Activated naive CD4-positive, alpha-beta T cell treated with anti-CD3 and anti-CD28 coated beads, Interleukin-2, amount 50 U/mL, for 16 hours (primary cell): ENCODE results near the gene OSBPL2.

Source experiments
- DNase-seq: peaks from one replicate; pipeline ENCODE4 v3.0.0-alpha.2; 2020

Gene OSBPL2

DNA sequence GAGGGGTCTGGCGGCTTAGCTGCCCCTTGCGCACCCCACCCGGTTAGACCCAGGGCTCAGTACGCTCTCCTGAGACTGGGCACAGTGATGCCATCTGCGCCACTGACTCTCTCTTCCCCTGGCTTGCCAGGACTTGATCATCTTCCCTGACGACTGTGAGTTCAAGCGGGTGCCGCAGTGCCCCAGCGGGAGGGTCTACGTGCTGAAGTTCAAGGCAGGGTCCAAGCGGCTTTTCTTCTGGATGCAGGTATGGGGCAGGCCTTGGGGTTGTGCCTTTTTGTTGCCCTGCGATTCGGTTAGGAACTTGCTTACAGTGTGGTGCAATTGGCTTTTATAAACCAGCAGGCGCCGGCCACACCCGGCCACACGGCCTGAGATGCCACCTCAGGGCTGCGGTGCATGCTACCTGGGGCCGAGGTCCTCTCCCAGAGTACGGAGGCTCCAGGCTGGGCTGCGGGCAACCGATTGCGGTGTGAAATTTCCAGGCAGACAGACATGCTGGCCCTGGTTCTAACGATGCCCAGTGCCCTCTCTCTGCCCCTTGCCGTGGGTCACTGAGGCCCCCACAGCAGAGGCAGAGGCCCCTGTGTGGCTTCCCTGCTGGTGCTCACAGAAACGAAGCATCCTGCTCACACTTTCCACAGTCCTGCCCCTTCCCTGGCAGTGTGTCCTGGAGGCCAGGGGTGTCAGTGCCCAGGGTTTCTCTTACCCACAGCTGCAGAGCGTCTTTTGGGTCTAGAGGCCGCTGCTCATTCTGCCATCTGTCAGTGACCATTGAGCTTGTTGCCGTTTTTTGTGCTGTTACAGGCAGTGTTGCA lies 66.2 kb downstream of the OSBPL2 start:
- no peak for DNase-seq

DNA sequence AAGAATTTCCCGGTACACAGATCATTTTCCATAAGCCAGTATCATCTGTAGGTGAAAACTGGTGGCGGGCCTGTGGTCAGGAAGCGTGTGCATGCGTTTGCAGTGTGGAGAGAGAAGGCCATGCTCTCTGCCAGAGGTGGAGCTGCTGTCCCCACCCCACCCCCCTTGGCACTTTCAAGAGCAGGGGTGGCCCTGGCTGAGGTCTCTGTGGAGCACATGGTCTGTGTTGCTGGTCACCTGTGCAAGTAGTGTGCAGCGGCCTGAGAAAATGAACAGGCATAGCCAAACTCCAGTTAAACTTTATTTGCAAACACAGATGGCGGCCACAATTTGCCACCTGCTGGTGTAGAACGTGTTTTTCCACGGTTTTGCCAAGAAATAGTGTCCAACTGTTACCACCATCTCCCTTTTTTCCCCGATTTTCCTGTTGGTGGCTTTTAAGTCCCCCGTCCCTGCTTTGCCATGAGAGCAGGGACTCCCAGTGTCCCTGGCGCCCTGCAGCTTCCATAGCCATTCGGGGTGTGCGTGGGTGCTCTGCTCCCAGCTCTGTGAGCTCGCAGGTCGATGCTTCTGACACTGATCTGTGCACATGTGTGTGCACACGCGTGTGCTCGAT lies 66.9 kb downstream of the OSBPL2 start:
- no peak for DNase-seq

DNA sequence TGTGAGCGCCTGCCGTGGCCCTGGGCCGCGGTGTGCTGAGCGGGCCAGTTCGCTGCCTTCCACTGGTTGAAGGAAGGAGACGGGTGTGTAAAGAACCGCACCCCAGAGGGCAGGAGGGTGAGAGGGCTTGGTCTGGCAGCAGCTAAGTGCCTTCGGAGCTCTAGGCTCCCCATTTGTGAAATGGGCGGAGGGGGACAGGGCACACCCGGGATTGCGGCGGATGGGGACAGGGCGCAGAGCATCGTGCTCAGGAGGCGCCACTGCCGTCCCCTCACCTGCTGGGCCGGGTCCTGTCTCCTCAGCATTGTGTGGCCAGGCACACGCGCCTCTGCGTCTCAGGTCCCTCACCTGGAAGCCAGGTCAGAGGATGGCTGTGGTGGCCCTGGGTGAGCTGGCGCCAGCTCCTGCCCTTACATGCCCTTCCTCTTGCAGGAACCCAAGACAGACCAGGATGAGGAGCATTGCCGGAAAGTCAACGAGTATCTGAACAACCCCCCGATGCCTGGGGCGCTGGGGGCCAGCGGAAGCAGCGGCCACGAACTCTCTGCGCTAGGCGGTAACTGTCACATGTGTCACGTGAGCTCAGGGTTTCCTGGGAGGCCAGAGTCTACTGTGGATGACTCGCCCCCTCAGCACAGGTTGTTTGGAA lies 67.6 kb downstream of the OSBPL2 start:
- DNase-seq = no peak

DNA sequence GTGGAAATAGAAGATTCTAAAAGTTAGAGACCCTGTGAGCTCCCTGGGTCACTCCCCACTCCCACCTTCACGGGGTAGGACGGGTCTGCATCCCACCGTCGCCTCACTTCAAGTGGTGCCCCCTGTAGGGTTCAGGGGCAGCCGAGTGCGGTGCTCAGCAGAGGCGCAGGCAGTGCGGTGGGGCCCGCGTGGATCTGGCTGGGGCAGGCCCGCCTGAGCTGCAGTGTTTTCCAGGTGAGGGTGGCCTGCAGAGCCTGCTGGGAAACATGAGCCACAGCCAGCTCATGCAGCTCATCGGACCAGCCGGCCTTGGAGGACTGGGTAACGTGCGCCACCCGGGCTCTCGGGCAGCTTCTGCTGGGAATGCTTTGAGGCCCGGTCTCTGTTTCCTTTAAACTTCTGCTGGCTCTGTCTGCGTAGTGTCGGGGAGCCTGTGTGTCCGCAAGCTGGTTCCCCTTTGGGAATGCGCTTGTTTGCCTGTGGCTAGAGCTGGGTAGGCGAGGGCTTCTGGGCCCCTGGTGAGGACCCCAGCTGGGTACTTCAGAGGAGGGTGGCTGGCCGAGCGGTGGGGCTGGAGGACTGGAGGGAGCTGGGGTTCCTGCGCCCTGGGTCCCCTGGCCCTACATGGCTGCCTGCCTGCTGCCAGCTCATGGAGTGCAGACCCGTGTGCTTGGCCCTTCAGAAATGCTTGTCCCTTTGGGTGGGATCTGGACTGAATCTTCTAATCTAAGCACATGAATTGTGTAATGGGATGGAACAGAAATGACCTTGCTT lies 68.3 kb downstream of the OSBPL2 start:
- DNase-seq = no peak

DNA sequence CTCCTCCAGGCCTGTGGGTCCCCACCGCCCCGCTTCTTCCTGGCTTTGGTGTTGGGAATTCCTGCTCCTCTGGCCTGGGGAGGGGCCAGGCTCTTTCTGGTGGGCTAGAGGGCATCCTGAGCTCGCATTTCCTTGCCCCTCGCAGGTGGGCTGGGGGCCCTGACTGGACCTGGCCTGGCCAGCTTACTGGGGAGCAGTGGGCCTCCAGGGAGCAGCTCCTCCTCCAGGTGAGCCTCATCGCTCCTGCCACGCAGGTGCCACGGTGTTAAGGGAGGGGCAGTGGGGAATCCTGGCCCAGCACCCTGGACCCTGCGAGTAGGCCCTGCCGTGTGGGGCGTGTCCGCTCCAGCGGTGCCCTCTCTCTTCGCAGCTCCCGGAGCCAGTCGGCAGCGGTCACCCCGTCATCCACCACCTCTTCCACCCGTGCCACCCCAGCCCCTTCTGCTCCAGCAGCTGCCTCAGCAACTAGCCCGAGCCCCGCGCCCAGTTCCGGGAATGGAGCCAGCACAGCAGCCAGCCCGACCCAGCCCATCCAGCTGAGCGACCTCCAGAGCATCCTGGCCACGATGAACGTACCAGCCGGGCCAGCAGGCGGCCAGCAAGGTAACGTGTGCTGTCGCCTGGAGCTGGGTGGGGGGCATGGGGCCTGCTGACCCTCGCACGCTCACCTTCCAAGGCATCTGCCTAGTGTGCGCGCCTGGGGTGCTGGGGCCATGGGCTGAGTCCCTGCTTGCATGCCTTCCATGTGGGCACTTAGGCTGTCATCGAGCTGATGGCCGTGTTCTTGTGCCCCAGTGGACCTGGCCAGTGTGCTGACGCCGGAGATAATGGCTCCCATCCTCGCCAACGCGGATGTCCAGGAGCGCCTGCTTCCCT lies 69.1 kb downstream of the OSBPL2 start:
- DNase-seq = no peak

DNA sequence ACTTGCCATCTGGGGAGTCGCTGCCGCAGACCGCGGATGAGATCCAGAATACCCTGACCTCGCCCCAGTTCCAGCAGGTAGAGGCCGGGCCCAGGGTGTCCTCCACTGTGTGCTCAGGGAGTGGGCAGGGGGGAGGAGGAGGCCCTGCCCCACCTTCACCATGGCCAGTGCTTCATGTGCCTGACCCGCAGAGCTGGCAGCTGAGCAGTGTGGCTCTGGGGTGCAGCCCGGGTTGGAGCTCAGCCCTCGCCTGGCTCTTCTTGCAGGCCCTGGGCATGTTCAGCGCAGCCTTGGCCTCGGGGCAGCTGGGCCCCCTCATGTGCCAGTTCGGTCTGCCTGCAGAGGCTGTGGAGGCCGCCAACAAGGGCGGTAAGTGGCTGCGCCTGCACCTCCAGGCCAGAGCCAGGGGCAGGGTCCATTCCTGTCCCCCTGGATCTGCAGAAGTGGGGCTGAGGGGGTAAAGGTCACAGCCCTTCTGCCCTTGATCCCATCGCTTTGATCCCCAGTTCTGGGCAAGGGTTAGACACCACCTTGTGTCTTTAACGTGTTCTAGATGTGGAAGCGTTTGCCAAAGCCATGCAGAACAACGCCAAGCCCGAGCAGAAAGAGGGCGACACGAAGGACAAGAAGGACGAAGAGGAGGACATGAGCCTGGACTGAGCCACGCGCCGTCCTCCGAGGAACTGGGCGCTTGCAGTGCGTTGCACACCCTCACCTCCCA lies 69.9 kb downstream of the OSBPL2 start:
- DNase-seq = no peak

DNA sequence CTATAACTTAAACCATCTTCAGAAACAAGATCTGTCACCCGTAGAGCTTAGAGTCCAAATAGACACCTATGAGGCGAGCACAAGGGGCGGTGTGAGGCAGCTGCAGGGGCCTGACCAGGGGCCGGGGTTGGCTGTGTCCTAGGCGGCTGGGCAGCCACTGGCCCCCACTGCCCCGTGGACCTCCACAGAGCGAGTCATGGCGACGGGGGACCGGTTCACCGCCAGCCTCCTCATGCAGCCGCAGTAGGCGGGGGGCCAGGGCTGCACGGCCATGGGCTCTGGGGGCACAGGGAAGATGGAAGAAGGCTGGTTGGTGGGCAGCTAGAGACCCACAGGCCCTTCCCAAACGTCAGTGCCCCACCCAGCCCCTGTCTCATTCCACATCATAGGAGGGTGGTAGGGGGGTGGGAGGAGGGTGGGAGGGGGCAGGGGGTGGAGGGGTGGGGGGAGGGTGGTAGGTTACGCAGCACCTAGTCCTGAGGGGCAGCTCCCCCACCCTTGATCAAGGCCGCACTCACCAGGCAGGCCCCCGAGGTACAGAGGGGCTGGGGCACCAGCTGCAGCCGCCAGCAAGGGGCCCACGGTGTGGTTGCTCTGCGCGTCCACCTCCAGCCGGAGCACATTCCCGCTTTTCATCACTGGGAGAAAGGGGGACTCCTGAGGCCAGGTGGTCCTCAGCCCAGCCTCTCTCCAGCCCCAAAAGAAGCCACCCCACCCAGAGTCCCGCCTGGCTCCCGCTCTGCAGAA lies 71.0 kb downstream of the OSBPL2 start:
- DNase-seq = no peak

DNA sequence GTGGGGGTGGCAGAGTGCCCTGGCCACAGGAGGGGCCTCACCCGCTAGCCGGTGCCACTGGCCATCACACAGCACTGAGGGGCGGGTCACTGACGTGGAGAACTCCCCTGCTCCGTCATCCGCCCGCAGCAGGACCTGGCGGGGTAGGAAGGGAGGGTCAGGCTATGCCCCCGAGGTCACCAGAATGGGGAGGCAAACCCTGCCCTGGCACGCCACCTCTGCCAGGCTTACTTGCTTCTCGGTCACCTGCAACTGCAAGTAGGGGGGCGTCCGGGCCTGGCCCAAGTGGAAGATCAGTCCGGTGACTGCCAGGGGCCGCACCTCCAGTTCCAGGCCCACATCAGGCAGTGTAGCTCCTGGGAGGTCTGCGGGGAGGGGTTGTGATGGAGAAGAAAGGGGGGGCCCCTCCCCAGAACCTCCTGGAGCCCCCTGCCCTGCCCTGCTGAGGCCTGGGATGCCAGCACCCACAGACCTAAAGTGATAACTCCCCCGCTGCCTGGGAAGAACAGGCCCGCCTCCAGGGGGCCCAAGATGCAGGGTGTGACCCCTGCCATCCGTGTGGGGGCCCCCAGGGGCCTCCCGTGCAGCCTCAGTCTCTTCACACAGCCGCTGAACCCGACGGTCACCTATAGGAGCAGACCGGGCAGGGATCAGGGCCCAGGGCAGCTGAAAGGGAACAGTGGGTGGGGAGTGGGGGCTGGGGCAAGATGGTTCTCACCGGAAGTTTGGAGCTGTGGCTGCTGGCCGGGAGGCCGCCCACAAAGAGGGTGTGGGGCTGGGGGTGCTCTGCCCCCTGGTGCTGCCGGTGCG lies 71.8 kb downstream of the OSBPL2 start:
- DNase-seq = no peak

DNA sequence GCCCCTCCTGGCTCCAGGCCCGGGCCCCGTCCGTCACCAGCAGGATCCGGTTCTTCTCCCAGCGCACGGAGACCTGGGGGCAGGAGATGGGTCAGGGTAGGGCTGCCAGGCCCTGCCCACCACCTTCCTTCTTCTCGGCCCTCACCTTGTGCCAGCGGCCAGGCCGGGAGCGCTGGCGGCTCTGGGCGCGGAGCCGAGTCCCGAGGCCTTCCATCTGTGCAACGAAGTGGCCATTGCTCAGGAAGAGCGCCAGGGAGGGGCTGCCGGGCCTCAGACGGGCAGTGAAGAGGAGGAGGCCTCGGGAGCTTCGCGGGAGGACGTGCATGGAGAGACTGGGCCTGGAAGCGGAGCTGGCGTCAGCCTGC lies 72.4 kb downstream of the OSBPL2 start:
- DNase-seq = no peak

DNA sequence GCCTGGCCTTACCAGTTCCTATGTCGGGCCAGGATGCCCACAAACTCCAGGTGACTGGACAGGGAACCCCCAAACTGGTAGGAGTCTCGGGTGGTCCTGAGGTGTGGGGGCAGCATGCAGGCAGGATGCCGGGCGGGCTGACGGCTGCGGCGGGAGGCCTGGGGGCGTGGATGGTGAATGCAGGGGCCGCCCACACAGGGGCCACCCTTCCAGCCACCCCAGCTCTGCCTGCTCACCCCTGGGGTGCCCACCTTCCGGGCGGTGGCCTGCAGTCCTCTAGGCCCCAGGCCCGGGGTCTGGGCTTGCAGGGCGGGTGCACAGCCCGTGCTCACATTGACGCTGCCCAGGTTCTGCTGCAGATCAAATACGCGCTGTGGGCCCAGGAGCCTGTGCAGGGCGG lies 72.8 kb downstream of the OSBPL2 start:
- no peak for DNase-seq

DNA sequence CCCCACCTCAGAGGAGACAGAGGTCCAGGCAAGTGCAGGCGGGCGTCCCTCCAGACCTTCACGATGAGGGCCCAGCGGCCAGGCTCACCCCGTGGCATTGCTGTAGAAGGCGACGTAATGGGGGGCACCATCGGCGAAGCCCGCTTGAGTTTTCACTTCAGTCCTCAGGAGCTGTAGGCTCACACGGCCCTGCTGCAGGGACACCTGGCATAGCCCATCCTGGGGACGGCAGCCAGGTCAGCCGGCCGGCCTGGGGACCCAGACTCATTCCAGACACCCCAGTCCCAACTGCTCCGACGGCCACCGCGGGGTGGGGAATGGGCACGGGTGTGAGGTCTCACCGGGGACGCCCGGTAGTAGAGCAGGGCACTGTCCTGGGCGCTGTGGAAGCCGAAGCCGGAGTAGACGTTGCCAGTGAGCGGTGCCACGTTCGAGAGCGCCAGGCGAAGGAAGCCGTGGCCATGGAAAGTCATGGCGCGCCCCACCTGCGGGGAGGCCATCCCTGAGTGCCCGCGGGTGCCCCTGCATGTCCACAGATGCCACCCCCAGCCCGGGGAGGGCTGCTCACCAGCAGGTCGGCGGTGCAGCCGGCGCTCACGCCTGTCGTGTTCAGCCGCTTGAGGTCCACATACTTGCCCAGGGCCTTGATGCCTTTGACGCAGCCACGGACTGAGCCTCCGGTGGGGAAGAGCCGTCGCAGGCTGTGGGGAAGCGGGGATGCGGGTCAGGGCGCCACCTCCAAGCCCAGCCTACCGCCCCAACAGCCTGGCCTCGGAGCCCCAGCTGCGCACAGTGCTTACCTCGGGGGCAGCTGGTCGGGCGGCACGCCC lies 73.7 kb downstream of the OSBPL2 start:
- no peak for DNase-seq

DNA sequence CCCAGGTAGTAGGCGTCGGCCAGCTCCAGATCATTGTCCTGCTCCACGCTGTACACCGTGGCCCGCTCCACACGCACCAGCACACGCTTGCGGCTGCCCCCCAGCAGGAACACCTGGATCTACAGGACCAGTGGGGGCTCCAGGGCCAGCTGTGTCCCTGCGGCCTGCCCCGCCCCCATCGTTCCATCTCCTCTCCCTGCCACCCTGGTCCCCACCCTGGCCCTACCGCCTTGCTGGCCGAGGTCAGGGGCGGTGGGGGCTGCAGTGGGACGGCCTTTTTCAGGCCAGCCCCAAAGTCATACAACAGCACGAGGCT lies 74.3 kb downstream of the OSBPL2 start:
- DNase-seq = no peak

DNA sequence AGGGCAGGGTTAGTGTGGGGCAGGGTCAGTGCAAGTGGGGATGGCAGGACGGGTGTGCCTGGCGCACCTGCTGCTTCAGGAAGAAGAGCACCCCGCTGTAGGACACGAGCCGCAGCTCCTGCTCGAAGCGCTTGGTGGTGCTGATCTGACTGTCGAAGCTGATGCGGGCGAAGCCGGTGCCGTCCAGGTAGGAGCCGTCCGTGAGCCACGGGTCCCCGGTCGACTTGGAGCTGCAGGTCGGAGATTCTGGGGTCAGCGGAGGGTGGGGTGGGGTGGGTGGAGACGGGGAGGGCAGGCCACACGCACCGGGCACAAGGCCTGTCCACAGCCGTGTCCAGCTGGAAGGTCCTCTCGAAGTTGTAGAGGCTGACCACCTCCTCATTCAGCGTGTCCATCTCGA lies 74.7 kb downstream of the OSBPL2 start:
- DNase-seq = no peak

DNA sequence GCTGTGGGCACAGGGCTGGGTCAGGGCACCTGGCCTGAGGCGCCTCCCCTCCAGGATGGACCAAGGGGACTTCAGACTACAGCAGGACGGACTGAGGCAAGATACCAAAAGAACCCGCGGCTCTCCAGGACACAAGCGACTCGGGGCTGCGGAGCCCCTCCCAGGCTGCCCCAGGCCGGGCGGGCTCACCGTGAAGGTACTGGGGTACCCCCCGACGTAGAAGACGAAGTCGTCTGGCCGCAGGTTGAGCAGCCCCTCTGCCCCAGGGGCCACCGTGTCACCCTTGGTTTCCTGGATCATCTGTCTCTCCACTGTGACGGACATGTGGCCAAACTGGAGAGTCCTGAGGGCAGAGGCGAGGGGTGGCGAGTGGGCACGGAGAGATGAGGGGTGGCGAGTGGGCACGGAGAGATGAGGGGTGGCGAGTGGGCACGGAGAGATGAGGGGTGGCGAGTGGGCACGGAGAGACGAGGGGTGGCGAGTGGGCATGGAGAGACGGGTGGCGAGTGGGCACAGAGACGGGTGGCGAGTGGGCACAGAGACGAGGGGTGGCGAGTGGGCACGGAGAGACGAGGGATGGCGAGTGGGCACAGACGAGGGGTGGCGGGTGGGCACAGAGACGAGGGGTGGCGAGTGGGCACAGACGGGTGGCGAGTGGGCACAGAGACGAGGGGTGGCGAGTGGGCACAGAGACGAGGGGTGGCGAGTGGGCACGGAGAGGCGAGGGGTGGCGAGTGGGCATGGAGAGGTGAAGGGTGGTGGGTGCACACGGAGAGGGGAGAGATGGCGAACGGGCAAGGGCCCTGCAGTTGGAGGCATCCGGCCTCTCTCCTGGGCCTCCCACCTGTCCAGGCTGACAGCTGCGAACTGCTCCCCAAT lies 75.4 kb downstream of the OSBPL2 start:
- no peak for DNase-seq

DNA sequence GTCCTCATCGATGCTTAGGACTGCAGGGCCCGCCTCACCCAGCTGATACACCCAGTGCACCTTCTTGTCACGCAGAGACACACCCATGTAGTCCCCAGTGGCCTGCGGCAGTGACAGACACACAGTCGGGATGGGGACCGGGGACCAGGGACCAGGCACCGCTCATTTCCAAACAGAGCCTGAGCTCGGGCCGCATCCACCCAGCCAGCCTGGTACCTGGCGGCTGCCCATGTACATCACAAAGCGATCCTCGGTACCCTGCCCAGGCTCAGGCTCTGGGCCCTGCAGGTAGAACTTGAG lies 76.0 kb downstream of the OSBPL2 start:
- no peak for DNase-seq

DNA sequence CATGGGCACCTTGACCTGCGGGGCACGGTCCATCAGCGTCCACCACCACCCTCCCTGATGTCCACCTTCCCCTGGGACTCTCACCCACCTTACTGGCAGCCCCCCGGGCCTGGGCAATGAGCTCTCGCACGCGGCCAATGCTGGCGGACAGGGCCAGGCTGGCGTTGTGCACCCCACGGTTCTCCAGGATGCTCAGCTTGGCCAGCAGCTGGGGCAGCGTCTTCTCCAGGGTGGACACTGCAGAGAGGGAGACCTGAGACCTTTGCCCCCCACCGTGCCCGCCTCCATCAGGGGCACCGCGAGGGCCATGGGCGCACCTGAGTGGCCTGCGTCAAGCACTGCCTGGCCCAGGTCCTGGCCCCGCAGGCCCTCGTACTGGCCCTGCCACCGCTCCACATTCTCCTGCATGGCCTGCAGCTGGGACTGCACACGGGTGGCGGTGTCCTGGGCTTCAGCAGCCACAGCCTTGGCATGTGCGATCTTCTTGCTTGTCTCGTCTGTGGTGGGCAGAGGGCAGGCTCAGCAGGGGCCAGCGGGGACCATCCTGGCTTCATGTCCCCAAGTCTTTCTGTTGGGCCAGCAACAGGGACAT lies 76.5 kb downstream of the OSBPL2 start:
- DNase-seq = no peak

DNA sequence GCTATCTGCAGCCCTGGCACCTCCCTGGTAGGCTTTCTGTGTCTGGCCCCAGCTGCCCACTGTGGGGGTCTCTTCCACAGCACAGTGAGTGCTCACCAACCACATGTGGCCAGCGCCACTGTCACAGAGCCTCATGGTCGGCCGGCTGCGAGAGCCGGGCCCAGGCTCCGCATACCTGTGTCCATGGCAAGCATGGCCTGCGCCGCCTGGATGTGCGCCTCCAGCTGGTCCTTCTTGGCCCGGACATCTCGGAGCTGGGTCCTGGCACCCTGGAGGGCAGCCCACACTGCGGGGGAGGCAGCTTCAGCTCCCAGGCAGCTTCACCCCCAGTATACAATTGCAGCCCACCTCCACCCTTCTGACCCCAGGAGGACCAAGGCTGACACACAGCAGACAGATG lies 77.5 kb downstream of the OSBPL2 start:
- no peak for DNase-seq
